ENCODE results near the gene ACOX2. TPM values are rescaled to one million over a fixed set of nuclear protein-coding genes. Genes with fewer than 3 reads are reported as not detected.

The ACOX2 gene
- total RNA-seq, 4 donors from 2014 or later, result 18.3 to 28.9 (median 20.2) TPM

DNA sequence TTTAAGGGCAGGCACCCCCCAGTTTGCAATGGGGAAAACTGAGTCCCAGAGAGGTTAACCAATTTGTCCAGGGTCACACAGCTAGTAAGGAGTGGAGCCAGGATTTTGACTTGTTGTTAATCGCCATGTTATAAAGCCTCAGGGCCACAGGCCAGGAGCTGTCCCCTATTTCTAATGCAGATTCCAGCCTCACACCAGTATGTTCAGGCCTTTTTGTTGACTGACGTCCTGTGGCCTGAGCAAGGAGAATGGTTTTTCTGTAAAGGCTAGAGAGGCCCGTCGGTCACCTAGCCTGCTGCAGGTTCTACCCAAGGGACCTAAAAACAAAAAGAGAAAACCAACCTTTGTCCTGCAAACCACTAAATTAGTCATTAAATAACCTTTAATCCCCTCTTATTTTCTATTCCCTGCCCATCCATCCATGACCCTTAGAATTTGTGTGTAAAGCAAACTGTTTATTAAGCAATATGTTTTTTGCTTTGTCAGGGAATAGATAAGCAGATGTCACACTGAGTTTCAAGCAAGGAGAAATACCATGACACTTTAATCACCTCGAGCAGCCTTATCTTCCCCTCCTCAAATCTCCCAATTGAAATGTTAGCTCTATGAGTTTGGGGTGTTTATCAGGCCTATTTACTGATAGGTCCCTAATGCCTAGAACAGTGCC, 14.1 kb downstream of the ACOX2 start:
- no peak overlapping the region for H3K27ac ChIP-seq (replicated peaks in 1 of 4)
- peaks cover 9 to 100% (median 90%) of the 10 kb centered on the region in 4 donors for H3K36me3 ChIP-seq
- H3K4me3 ChIP-seq, result no peak overlapping the region
- peaks cover 0 to 8% (median 3%) of the 10 kb centered on the region in 4 donors for H3K4me1 ChIP-seq
- H3K9me3 ChIP-seq, result no peaks in the 10 kb centered on the region
- intact Hi-C loops (cut with DNase I), result no loop called here
- DNase-seq (ENCODE audit: extremely low spot score), result no peak
- WGBS, result 82% methylated on average over 5 of the region's 5 CpGs
- no peaks in the 10 kb centered on the region for H3K27me3 ChIP-seq
- TF ChIP-seq, protein P1, sequence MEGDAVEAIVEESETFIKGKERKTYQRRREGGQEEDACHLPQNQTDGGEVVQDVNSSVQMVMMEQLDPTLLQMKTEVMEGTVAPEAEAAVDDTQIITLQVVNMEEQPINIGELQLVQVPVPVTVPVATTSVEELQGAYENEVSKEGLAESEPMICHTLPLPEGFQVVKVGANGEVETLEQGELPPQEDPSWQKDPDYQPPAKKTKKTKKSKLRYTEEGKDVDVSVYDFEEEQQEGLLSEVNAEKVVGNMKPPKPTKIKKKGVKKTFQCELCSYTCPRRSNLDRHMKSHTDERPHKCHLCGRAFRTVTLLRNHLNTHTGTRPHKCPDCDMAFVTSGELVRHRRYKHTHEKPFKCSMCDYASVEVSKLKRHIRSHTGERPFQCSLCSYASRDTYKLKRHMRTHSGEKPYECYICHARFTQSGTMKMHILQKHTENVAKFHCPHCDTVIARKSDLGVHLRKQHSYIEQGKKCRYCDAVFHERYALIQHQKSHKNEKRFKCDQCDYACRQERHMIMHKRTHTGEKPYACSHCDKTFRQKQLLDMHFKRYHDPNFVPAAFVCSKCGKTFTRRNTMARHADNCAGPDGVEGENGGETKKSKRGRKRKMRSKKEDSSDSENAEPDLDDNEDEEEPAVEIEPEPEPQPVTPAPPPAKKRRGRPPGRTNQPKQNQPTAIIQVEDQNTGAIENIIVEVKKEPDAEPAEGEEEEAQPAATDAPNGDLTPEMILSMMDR (IDR thresholded peaks at IDR 0.05), result no peak
- no peak for TF ChIP-seq EP300 (IDR thresholded peaks at IDR 0.05)
- TF ChIP-seq POLR2A (IDR thresholded peaks at IDR 0.05; ENCODE audit: low read depth), result no peak
- TF ChIP-seq POLR2AphosphoS5 (IDR thresholded peaks at IDR 0.05), result no peak

DNA sequence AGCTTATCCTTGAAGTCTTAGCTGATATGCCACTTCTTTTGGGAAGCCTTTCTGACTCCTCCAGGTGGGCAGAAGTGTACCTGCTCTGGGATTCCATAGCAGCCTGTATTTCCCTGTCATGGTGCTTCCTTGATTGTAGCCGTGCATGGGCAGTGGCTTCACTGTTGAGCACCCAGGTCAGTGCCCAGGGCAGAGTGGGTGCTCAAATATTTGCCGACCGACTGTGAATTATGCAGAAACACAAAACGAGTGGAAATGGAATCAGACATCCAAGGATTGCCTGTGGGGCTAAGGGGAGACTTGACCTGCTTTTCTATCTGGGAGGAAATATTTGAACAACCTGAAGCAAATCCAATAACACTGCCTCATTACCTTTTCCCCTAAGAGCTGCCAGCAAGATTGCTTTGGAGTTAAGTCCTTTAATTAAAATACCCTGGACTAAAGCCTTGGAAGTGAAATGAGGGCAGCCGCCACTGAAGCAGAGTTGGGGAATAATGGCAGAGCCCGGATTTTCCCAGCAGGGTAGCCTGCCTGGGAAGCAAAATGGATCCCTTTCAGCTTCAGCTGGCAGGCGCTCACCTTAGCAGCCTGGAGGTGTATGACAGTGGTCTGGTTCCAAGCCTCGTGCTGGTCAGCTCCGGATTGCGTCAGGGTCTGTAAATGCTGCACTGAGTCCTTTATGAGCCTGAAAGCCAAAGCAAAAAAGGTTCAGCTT, 14.9 kb downstream of the ACOX2 start:
- TF ChIP-seq EP300 (IDR thresholded peaks at IDR 0.05) (no peak), POLR2AphosphoS5 (IDR thresholded peaks at IDR 0.05) (no peak), POLR2A (IDR thresholded peaks at IDR 0.05; ENCODE audit: low read depth) (no peak)
- TF ChIP-seq, protein P1 (IDR thresholded peaks at IDR 0.05), result no peak
- intact Hi-C loops (cut with DNase I), result no loop called here
- Histone ChIP-seq H3K36me3 (peaks cover 9 to 98% (median 90%) of the 10 kb centered on the region in 4 donors), H3K4me3 (no peak overlapping the region), H3K27me3 (no peaks in the 10 kb centered on the region), H3K4me1 (peaks cover 0 to 8% (median 3%) of the 10 kb centered on the region in 4 donors), H3K27ac (replicated peaks in 1 of 4) (no peak overlapping the region), H3K9me3 (no peaks in the 10 kb centered on the region)
- DNase-seq (ENCODE audit: extremely low spot score), result no peak
- 72% methylated on average over 10 of the region's 10 CpGs for WGBS

DNA sequence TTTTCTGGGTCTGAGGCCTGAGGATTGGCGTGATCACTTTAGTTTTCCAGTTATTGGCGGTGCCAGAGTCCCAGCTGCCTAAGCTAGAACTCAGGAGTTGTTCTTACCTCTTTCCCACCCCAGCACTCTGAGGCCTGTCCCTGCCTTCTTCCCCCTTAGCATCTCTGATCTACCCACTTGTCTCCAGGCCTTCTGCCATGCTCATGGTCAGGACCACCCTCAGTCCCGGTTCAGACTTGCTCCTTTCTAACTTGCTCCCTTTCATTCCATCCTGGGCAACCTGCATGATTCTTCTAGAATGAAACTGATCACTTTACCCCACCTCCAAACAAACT, 15.7 kb downstream of the ACOX2 start:
- Histone ChIP-seq H3K4me1 (peaks cover 0 to 8% (median 3%) of the 10 kb centered on the region in 4 donors), H3K27ac (replicated peaks in 1 of 4) (no peak overlapping the region), H3K4me3 (no peak overlapping the region), H3K27me3 (no peaks in the 10 kb centered on the region), H3K36me3 (peaks cover 9 to 98% (median 90%) of the 10 kb centered on the region in 4 donors), H3K9me3 (no peaks in the 10 kb centered on the region)
- WGBS, result 89% methylated on average over 3 of the region's 3 CpGs
- intact Hi-C loops (cut with DNase I), result no loop called here
- no peak for DNase-seq (ENCODE audit: extremely low spot score)
- no peak for TF ChIP-seq POLR2A (IDR thresholded peaks at IDR 0.05; ENCODE audit: low read depth)

DNA sequence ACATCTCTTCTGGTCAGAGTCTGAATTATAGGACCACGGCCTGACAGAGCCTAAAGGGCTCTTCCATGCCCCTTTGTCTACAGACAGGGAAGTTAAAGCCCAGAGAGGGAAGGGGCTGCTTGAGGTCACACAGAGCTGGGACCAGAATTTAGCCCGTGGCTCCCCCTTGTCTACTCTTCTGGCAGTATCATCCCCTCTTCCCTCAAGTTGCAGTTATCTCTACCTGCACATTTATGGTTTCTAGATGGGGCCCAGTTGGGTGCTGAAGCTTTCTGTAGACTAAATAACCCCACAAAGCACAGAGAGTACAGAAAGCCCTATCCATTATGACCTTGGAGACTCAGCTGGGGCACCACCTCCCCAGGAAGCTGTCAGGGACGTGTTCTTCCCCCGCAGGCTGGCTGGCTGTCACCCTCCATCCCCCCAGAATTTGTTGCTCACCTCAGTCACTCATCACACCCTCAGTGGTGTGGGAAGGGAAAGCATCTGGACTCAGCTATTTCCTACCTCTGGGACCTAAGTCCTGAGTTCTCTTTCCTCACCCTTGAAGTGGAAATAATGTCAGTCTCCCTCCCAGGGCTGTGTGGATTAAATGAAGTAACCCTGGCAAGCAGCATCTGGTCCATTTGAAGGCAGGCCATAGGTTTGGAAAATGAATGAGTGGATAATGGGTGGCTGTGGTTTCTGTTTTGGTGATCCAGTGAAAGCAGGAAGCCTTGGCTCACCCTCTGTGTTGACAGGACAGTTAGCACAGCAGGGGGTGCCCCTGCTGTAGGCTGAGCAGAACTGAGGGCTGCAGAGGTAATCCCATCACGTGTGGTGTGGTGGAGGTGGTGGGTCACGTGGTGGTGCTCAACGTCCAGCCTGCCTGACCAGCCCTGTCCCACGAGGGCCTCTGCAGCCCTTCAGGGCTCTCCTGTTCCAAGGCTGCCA, 16.3 kb downstream of the ACOX2 start:
- Histone ChIP-seq H3K9me3 (no peaks in the 10 kb centered on the region), H3K4me1 (peaks cover 0 to 8% (median 3%) of the 10 kb centered on the region in 4 donors), H3K4me3 (no peak overlapping the region), H3K27me3 (no peaks in the 10 kb centered on the region), H3K27ac (replicated peaks in 1 of 4) (no peak overlapping the region), H3K36me3 (peaks cover 9 to 98% (median 89%) of the 10 kb centered on the region in 4 donors)
- TF ChIP-seq POLR2AphosphoS5 (IDR thresholded peaks at IDR 0.05) (no peak), POLR2A (IDR thresholded peaks at IDR 0.05; ENCODE audit: low read depth) (no peak), EP300 (IDR thresholded peaks at IDR 0.05) (no peak)
- TF ChIP-seq, protein P1 (IDR thresholded peaks at IDR 0.05), result no peak
- 53% methylated on average over 4 of the region's 8 CpGs for WGBS
- no peak for DNase-seq (ENCODE audit: extremely low spot score)
- intact Hi-C loops (cut with DNase I), result no loop called here

Data from esophagus muscularis mucosa (tissue), 4 donors.